Bronchial epithelial cell (primary cell): Measurements from ENCODE around the gene FRY. TPM values are rescaled to one million over a fixed set of nuclear protein-coding genes. Genes with fewer than 3 reads are reported as not detected.

Experiments
- DNase-seq: peaks from one replicate; pipeline ENCODE4 v3.0.0-alpha.2; 2010; ENCODE audit warnings: low read depth
- FAIRE-seq: peaks from 2 replicates; lab custom pipeline; 2011; peaks lifted over from hg19 to GRCh38; lab: Jason Lieb, UNC
- H3K27me3 ChIP-seq: 2 replicates; pipeline ENCODE4 v1.5.1; 2011; ENCODE audit warnings: low read length; ENCODE audit not compliant: control insufficient read depth, insufficient read depth
- H3K36me3 ChIP-seq: 2 replicates; pipeline ENCODE4 v1.5.1; 2011; ENCODE audit warnings: low read length; ENCODE audit not compliant: control insufficient read depth, insufficient read depth
- H3K4me3 ChIP-seq: 2 replicates; pipeline ENCODE4 v1.5.1; 2011; ENCODE audit warnings: mild to moderate bottlenecking, low read depth, low read length, control low read depth
- CTCF ChIP-seq: IDR thresholded peaks from 2 replicates; pipeline ENCODE4 v1.5.1; 2011; ENCODE audit warnings: mild to moderate bottlenecking, moderate library complexity, low read length, control low read depth, inconsistent platforms; ENCODE audit not compliant: insufficient read depth, severe bottlenecking
- total RNA-seq: library from RNA; depleted of rRNA; stranded (reverse); fragments of >200 nt; gene quantifications from 2 replicates; pipeline ENCODE4 v1.2.1, GENCODE V29; 2014

The FRY gene
- total RNA-seq, 1 donor from 2014 or later = 0.79 TPM

GRCh38 chr13:32039056-32039455 is 7.5 kb downstream of the FRY start:
- TF ChIP-seq CTCF = no peak
- Histone ChIP-seq H3K4me3 (no peak overlapping the region), H3K36me3 (no peaks in the 10 kb centered on the region), H3K27me3 (no peaks in the 10 kb centered on the region)
- DNase-seq (no peak), FAIRE-seq (no peak)

- no peaks in the 10 kb centered on the region for H3K27me3 ChIP-seq
- H3K36me3 ChIP-seq = no peaks in the 10 kb centered on the region
- TF ChIP-seq CTCF = no peak
- DNase-seq = no peak
- FAIRE-seq = no peak
- H3K4me3 ChIP-seq = no peak overlapping the region
Measured at GRCh38 chr13:32039528-32039927, 8.0 kb downstream of the FRY start.

GRCh38 chr13:32040052-32040642 is 8.6 kb downstream of the FRY start:
- H3K4me3 ChIP-seq = no peak overlapping the region
- FAIRE-seq (no peak), DNase-seq (no peak)
- H3K27me3 ChIP-seq = no peaks in the 10 kb centered on the region
- TF ChIP-seq CTCF = no peak
- H3K36me3 ChIP-seq = no peaks in the 10 kb centered on the region

- no peaks in the 10 kb centered on the region for H3K27me3 ChIP-seq
- DNase-seq (no peak), FAIRE-seq (no peak)
- TF ChIP-seq CTCF = no peak
- H3K4me3 ChIP-seq = no peak overlapping the region
- no peaks in the 10 kb centered on the region for H3K36me3 ChIP-seq
Measured at GRCh38 chr13:32040689-32041088, 9.1 kb downstream of the FRY start.

- H3K36me3 ChIP-seq = no peaks in the 10 kb centered on the region
- no peak for FAIRE-seq
- no peak overlapping the region for H3K4me3 ChIP-seq
- H3K27me3 ChIP-seq = no peaks in the 10 kb centered on the region
- no peak for TF ChIP-seq CTCF
- DNase-seq = no peak
Measured at GRCh38 chr13:32041429-32041828, 9.9 kb downstream of the FRY start.

GRCh38 chr13:32042551-32042950 is 11.0 kb downstream of the FRY start:
- no peak for TF ChIP-seq CTCF

More at GRCh38 chr13:32042551-32042950, 11.0 kb downstream of the FRY start:
- no peaks in the 10 kb centered on the region for H3K27me3 ChIP-seq
- no peak overlapping the region for H3K4me3 ChIP-seq
- DNase-seq (no peak), FAIRE-seq (no peak)
- H3K36me3 ChIP-seq = no peaks in the 10 kb centered on the region
